HEK293 (cell line): Measurements from ENCODE around the gene CCDC9B.

Source experiments
- EGR2 ChIP-seq: fragments of 450-650 bp; formaldehyde crosslinking; IDR thresholded peaks from 2 replicates; pipeline ENCODE4 v1.5.1; 2016; ENCODE audit warnings: low read depth, missing biosample characterization, missing genetic modification characterization
- FEZF1 ChIP-seq: fragments of 450-650 bp; formaldehyde crosslinking; IDR thresholded peaks from 2 replicates; pipeline ENCODE4 v1.5.1; 2016; ENCODE audit warnings: missing biosample characterization, missing genetic modification characterization
- HOXD13 ChIP-seq: sonication (generic); formaldehyde crosslinking; IDR thresholded peaks from 2 replicates; pipeline ENCODE4 v1.8.0; 2022; ENCODE audit warnings: missing genetic modification reagents, borderline replicate concordance
- KLF9 ChIP-seq: fragments of 450-650 bp; formaldehyde crosslinking; IDR thresholded peaks from 2 replicates; pipeline ENCODE4 v1.5.1; 2016; ENCODE audit warnings: missing biosample characterization, missing genetic modification characterization, low read depth
- MYNN ChIP-seq: fragments of 450-650 bp; formaldehyde crosslinking; IDR thresholded peaks from 2 replicates; pipeline ENCODE4 v1.5.1; 2016; ENCODE audit warnings: missing biosample characterization, missing genetic modification characterization, borderline replicate concordance
- SALL2 ChIP-seq: fragments of 450-650 bp; formaldehyde crosslinking; IDR thresholded peaks from 2 replicates; pipeline ENCODE4 v1.5.0; 2017; ENCODE audit warnings: missing biosample characterization, mild to moderate bottlenecking, missing genetic modification characterization, borderline replicate concordance
- SETDB1 ChIP-seq: IDR thresholded peaks from one replicate; pipeline ENCODE4 v1.6.1; 2017; ENCODE audit warnings: mild to moderate bottlenecking, low read length, moderate library complexity, mixed read lengths; ENCODE audit not compliant: insufficient read length
- TCF7L2 ChIP-seq: IDR thresholded peaks from 2 replicates; pipeline ENCODE4 v1.6.1; 2011; ENCODE audit warnings: low read depth, mild to moderate bottlenecking, inconsistent platforms, low read length, moderate library complexity, borderline replicate concordance
- WT1 ChIP-seq: fragments of 450-650 bp; formaldehyde crosslinking; IDR thresholded peaks from 2 replicates; pipeline ENCODE4 v1.5.1; 2016; ENCODE audit warnings: missing biosample characterization, missing genetic modification characterization
- ZBTB17 ChIP-seq: fragments of 450-650 bp; formaldehyde crosslinking; IDR thresholded peaks from 2 replicates; pipeline ENCODE4 v1.5.1; 2016; ENCODE audit warnings: missing biosample characterization, missing genetic modification characterization
- ZBTB48 ChIP-seq: fragments of 450-650 bp; formaldehyde crosslinking; IDR thresholded peaks from 2 replicates; pipeline ENCODE4 v1.5.1; 2016; ENCODE audit warnings: missing biosample characterization, missing genetic modification characterization
- ZIC2 ChIP-seq: fragments of 450-650 bp; formaldehyde crosslinking; IDR thresholded peaks from 2 replicates; pipeline ENCODE4 v1.5.1; 2016; ENCODE audit warnings: missing biosample characterization, missing genetic modification characterization
- ZNF132 ChIP-seq: fragments of 450-650 bp; formaldehyde crosslinking; IDR thresholded peaks from 2 replicates; pipeline ENCODE4 v1.5.1; 2017; ENCODE audit warnings: missing biosample characterization, missing genetic modification characterization, borderline replicate concordance
- ZNF157 ChIP-seq: fragments of 450-650 bp; formaldehyde crosslinking; IDR thresholded peaks from 2 replicates; pipeline ENCODE4 v1.5.1; 2016; ENCODE audit warnings: missing biosample characterization, missing genetic modification characterization
- ZNF184 ChIP-seq: fragments of 450-650 bp; IDR thresholded peaks from 2 replicates; pipeline ENCODE4 v1.5.1; 2018; ENCODE audit warnings: missing biosample characterization, mild to moderate bottlenecking, missing genetic modification characterization
- ZNF239 ChIP-seq: fragments of 450-650 bp; formaldehyde crosslinking; IDR thresholded peaks from 2 replicates; pipeline ENCODE4 v1.5.1; 2016; ENCODE audit warnings: missing biosample characterization, missing genetic modification characterization
- ZNF248 ChIP-seq: fragments of 450-650 bp; formaldehyde crosslinking; IDR thresholded peaks from 2 replicates; pipeline ENCODE4 v1.5.1; 2017; ENCODE audit warnings: missing biosample characterization, missing genetic modification characterization
- ZNF341 ChIP-seq: fragments of 450-650 bp; formaldehyde crosslinking; IDR thresholded peaks from 2 replicates; pipeline ENCODE4; 2016; ENCODE audit warnings: low read depth, missing biosample characterization, missing genetic modification characterization
- ZNF473 ChIP-seq: fragments of 450-650 bp; formaldehyde crosslinking; IDR thresholded peaks from 2 replicates; pipeline ENCODE4 v1.5.1; 2017; ENCODE audit warnings: missing biosample characterization, missing genetic modification characterization
- ZNF548 ChIP-seq: fragments of 450-650 bp; formaldehyde crosslinking; IDR thresholded peaks from 2 replicates; pipeline ENCODE4 v1.5.1; 2016; ENCODE audit warnings: missing biosample characterization, missing genetic modification characterization
- ZNF654 ChIP-seq: fragments of 450-650 bp; formaldehyde crosslinking; IDR thresholded peaks from 2 replicates; pipeline ENCODE4 v1.5.1; 2016; ENCODE audit warnings: low read depth, missing biosample characterization, missing genetic modification characterization
- ZNF664 ChIP-seq: fragments of 450-650 bp; formaldehyde crosslinking; IDR thresholded peaks from 2 replicates; pipeline ENCODE4 v1.5.1; 2016; ENCODE audit warnings: missing biosample characterization, missing genetic modification characterization
- ZNF670 ChIP-seq: fragments of 450-650 bp; formaldehyde crosslinking; IDR thresholded peaks from 2 replicates; pipeline ENCODE4 v1.5.1; 2016; ENCODE audit warnings: missing biosample characterization, missing genetic modification characterization, low read depth
- ZNF701 ChIP-seq: fragments of 450-650 bp; formaldehyde crosslinking; IDR thresholded peaks from 2 replicates; pipeline ENCODE4 v1.5.1; 2016; ENCODE audit warnings: missing biosample characterization, missing genetic modification characterization
- TF ChIP-seq, protein P1 (sequence below): fragments of 450-650 bp; formaldehyde crosslinking; IDR thresholded peaks from 2 replicates; pipeline ENCODE4 v1.5.1; 2016; ENCODE audit warnings: missing biosample characterization, missing genetic modification characterization
- TF ChIP-seq, protein P2 (sequence below): fragments of 450-650 bp; formaldehyde crosslinking; IDR thresholded peaks from 2 replicates; pipeline ENCODE4 v1.5.1; 2017; ENCODE audit warnings: missing biosample characterization, mild to moderate bottlenecking, missing genetic modification characterization, moderate library complexity
- TF ChIP-seq, protein P3 (sequence below): fragments of 450-650 bp; formaldehyde crosslinking; conservative IDR thresholded peaks from 2 replicates; pipeline ENCODE4 v1.5.1; 2016; ENCODE audit warnings: low read depth, missing biosample characterization, missing genetic modification characterization
- TF ChIP-seq, protein P4 (sequence below): fragments of 450-650 bp; formaldehyde crosslinking; IDR thresholded peaks from 2 replicates; pipeline ENCODE4 v1.5.1; 2016; ENCODE audit warnings: missing biosample characterization, missing genetic modification characterization
- TF ChIP-seq, protein P5 (sequence below): fragments of 450-650 bp; formaldehyde crosslinking; IDR thresholded peaks from 2 replicates; pipeline ENCODE4 v1.5.1; 2017; ENCODE audit warnings: missing biosample characterization, missing genetic modification characterization

Gene CCDC9B

DNA sequence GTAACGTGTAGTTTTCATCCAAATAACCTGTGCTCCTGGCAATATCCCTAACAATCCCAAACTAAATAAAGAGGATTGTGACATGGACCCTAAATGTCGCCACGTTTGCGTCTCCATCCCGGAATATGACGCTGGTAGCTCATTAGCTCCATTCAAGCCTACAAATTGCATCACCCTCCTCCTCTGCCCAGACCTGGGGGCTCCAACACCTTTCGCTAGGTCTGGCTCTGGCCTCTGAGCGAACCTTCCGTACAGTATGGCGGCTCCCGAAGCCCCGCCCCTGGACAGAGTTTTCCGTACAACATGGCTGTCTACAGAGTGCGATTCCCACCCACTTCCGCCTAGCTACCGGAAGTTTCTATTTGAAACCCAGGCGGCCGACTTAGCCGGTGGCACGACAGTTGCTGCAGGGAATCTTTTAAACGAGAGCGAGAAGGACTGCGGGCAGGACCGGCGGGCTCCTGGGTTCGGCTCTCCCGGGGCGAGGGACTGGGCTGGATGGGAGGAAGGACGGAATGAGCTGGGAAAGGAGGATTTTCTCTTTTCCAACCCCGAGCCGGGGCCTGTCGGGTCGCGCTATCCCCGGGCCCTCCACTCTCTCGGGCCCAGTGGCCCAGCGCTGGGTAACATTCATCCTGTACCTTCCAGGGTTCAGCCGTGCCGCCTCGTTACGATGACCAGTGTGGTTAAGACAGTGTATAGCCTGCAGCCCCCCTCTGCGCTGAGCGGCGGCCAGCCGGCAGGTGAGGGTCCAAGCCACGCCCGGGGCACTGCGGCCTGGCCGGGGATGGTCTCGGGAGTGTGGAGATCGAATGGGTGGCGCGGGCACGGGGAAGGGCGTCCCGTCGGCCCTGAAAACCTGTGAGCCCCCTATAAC, 42.1 kb upstream of the CCDC9B start, which contains the start of gene KNSTRN (continued):
- TF ChIP-seq ZNF184 (tag by site-specific recombination) (no peak), KLF9 (peak; percentile 92), WT1 (no peak), ZBTB17 (tag by site-specific recombination) (peak; percentile 78), ZNF132 (no peak), ZIC2 (tag by site-specific recombination) (no peak), ZNF548 (tag by site-specific recombination) (peak; percentile 79), ZNF664 (no peak), SALL2 (no peak), HOXD13 (no peak), ZBTB48 (tag by site-specific recombination) (peak; percentile 70), ZNF157 (tag by site-specific recombination) (no peak), ZNF473 (tag by site-specific recombination) (no peak), TCF7L2 (peak; percentile 60; the same call in 1 of the 2 replicates), ZNF341 (tag by site-specific recombination) (no peak), MYNN (tag by site-specific recombination) (no peak), SETDB1 (no peak), FEZF1 (tag by site-specific recombination) (no peak), ZNF248 (tag by site-specific recombination) (no peak), EGR2 (0 out of 2 replicates have a peak, but pooled peaks have one; percentile 12), ZNF701 (tag by site-specific recombination) (no peak), ZNF654 (tag by site-specific recombination) (no peak), ZNF239 (no peak), ZNF670 (tag by site-specific recombination) (no peak)
- TF ChIP-seq, protein P1, sequence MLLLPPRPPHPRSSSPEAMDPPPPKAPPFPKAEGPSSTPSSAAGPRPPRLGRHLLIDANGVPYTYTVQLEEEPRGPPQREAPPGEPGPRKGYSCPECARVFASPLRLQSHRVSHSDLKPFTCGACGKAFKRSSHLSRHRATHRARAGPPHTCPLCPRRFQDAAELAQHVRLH: peak; percentile 99
- TF ChIP-seq, protein P2, sequence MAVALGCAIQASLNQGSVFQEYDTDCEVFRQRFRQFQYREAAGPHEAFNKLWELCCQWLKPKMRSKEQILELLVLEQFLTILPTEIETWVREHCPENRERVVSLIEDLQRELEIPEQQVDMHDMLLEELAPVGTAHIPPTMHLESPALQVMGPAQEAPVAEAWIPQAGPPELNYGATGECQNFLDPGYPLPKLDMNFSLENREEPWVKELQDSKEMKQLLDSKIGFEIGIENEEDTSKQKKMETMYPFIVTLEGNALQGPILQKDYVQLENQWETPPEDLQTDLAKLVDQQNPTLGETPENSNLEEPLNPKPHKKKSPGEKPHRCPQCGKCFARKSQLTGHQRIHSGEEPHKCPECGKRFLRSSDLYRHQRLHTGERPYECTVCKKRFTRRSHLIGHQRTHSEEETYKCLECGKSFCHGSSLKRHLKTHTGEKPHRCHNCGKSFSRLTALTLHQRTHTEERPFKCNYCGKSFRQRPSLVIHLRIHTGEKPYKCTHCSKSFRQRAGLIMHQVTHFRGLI (tag by site-specific recombination): no peak
- TF ChIP-seq, protein P3, sequence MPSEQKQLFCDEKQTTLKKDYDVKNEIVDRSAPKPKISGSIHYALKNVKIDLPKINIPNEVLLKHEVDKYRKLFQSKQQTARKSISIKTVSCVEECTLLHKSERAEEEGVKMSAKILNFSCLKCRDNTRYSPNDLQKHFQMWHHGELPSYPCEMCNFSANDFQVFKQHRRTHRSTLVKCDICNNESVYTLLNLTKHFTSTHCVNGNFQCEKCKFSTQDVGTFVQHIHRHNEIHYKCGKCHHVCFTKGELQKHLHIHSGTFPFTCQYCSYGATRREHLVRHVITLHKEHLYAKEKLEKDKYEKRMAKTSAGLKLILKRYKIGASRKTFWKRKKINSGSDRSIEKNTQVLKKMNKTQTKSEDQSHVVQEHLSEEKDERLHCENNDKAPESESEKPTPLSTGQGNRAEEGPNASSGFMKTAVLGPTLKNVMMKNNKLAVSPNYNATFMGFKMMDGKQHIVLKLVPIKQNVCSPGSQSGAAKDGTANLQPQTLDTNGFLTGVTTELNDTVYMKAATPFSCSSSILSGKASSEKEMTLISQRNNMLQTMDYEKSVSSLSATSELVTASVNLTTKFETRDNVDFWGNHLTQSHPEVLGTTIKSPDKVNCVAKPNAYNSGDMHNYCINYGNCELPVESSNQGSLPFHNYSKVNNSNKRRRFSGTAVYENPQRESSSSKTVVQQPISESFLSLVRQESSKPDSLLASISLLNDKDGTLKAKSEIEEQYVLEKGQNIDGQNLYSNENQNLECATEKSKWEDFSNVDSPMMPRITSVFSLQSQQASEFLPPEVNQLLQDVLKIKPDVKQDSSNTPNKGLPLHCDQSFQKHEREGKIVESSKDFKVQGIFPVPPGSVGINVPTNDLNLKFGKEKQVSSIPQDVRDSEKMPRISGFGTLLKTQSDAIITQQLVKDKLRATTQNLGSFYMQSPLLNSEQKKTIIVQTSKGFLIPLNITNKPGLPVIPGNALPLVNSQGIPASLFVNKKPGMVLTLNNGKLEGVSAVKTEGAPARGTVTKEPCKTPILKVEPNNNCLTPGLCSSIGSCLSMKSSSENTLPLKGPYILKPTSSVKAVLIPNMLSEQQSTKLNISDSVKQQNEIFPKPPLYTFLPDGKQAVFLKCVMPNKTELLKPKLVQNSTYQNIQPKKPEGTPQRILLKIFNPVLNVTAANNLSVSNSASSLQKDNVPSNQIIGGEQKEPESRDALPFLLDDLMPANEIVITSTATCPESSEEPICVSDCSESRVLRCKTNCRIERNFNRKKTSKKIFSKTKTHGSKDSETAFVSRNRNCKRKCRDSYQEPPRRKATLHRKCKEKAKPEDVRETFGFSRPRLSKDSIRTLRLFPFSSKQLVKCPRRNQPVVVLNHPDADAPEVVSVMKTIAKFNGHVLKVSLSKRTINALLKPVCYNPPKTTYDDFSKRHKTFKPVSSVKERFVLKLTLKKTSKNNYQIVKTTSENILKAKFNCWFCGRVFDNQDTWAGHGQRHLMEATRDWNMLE (tag by site-specific recombination): peak; percentile 34; the same call in 1 of the 2 replicates
- TF ChIP-seq, protein P4, sequence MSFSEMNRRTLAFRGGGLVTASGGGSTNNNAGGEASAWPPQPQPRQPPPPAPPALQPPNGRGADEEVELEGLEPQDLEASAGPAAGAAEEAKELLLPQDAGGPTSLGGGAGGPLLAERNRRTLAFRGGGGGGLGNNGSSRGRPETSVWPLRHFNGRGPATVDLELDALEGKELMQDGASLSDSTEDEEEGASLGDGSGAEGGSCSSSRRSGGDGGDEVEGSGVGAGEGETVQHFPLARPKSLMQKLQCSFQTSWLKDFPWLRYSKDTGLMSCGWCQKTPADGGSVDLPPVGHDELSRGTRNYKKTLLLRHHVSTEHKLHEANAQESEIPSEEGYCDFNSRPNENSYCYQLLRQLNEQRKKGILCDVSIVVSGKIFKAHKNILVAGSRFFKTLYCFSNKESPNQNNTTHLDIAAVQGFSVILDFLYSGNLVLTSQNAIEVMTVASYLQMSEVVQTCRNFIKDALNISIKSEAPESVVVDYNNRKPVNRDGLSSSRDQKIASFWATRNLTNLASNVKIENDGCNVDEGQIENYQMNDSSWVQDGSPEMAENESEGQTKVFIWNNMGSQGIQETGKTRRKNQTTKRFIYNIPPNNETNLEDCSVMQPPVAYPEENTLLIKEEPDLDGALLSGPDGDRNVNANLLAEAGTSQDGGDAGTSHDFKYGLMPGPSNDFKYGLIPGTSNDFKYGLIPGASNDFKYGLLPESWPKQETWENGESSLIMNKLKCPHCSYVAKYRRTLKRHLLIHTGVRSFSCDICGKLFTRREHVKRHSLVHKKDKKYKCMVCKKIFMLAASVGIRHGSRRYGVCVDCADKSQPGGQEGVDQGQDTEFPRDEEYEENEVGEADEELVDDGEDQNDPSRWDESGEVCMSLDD (tag by site-specific recombination): no peak
- TF ChIP-seq, protein P5, sequence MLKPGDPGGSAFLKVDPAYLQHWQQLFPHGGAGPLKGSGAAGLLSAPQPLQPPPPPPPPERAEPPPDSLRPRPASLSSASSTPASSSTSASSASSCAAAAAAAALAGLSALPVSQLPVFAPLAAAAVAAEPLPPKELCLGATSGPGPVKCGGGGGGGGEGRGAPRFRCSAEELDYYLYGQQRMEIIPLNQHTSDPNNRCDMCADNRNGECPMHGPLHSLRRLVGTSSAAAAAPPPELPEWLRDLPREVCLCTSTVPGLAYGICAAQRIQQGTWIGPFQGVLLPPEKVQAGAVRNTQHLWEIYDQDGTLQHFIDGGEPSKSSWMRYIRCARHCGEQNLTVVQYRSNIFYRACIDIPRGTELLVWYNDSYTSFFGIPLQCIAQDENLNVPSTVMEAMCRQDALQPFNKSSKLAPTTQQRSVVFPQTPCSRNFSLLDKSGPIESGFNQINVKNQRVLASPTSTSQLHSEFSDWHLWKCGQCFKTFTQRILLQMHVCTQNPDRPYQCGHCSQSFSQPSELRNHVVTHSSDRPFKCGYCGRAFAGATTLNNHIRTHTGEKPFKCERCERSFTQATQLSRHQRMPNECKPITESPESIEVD (tag by site-specific recombination): no peak
